Lung microvascular endothelial cell (primary cell): ENCODE results near the gene VILL. TPM values are rescaled to one million over a fixed set of nuclear protein-coding genes. Genes with fewer than 3 reads are reported as not detected.
A peak's percentile ranks its signal among the peaks of the same experiment; 100 is the strongest.

Experiments used
- DNase-seq, 2 donors: peaks; one replicate each; pipeline versions ENCODE4 v3.0.0 to v3.0.0-alpha.2; 2010; ENCODE audit warnings: low read depth in 2 of 2
- total RNA-seq: library from RNA; depleted of rRNA; stranded (reverse); fragments of >200 nt; gene quantifications from 2 replicates; pipeline ENCODE4 v1.2.1, GENCODE V29; 2014

Gene VILL
- total RNA-seq, 1 donor from 2014 or later: 2.8 TPM

DNA sequence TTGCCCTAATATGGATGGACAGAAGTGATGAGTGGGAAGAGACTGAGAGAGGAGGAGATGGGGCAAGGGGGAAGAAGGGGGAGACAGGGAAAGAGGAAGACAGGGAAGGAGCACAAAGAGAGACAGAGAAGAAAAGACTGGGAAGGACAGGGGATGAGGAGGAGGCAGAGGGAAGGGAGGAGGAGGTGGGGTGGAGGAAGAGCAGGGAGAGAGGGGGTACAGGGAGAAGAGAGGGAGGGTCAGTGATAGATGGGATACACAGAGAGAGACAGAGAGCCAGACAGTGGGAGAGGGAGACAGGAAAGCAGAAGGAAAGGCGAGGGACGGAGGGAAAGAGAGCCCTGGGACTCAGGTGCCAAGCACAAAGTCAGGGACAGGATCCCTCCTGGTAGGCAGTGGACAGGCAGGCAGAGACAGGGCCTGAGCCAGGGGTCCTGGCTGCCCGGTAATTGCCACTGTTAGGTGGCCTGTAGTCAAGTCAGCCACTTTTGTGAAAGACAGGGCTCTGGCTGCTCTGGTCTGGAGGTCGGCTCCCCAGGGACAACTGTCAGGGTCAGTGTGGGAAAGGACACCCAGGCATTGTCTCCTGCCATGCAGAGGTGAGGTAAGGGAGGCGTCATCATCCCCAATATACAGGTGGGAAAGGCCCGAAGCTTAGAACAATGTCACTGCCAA is 9.8 kb downstream of the VILL start:
- DNase-seq: no peak

DNA sequence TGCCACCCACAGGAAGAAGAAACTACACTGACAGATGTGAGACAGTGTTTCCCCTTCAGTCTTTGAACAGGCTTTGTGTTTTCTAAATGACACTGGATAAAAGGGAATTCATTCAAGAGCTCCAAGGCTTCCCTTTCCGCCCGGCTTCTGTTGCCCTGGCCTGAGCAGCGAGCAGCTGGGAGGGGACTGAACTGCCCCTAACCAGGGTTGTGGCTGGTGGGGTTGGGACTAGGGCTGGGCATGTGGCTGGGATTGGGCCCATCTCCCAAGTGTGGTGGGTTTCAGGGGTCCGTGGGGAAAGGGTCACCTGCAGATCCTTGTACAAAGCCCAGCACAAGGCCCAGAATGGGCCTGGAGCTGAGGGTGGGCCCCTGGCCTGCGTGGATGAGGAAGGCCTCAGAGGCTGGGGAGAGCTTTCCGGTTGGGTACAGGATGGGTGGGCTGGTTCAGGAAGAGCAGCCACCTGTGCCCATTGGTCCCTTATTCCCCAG is 10.4 kb downstream of the VILL start:
- no peak for DNase-seq

DNA sequence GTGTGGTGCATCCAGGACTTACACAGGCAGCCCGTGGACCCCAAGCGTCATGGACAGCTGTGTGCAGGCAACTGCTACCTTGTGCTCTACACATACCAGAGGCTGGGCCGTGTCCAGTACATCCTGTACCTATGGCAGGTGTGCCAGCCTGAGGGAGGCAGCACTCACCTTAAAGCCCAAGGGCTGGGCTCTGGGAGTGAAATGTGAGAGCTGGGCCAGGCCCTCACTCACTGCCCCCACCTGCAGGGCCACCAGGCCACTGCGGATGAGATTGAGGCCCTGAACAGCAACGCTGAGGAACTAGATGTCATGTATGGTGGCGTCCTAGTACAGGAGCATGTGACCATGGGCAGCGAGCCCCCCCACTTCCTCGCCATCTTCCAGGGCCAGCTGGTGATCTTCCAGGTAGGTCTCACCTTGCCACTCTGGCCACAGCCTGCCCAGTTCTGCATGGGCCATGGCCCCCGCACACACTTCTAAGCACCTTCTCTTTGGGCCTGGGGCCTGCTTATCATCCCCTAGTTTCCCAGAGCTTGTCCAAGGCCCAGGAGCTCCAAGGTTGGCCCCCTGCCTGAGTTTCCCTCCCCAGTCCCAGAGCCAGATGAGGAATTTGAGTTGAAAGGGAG is 11.0 kb downstream of the VILL start:
- DNase-seq: no peak

DNA sequence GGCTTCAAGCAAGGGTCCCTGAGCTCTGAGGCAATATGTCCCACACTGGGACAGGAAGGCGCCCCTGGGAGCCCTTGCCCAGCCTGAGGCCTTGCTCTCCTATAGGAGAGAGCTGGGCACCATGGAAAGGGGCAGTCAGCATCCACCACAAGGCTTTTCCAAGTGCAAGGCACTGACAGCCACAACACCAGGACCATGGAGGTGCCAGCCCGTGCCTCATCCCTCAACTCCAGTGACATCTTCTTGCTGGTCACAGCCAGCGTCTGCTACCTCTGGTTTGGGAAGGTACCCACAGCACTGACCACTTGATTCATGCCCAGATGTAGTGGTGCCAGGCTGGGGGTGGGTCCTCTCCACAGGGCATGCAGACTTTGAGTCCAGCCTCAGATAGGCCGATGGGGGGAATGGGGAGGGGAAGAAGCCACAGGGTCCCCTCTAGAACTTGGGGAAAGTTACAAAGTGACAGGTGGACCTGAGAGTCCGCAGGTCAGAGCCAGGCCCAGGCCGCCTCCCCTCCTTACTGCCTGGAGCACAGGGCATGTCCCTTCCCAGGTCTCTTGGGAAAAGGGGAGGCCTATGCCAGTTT is 11.8 kb downstream of the VILL start:
- DNase-seq: no peak

DNA sequence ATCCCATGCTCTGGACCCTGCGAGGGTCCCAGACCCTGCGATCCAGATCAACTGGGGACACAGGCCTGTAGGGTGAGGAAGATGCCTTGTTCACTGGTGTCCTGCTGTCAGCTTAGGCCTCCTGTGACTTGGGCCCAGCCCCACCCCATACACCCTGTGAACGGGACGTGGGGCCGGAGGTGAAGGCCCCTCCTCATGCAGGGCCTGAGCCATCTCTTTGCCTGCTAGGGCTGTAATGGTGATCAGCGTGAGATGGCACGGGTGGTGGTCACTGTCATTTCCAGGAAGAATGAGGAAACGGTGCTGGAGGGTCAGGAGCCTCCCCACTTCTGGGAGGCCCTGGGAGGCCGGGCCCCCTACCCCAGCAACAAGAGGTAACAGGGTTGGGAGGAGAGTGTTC is 12.4 kb downstream of the VILL start:
- no peak for DNase-seq

DNA sequence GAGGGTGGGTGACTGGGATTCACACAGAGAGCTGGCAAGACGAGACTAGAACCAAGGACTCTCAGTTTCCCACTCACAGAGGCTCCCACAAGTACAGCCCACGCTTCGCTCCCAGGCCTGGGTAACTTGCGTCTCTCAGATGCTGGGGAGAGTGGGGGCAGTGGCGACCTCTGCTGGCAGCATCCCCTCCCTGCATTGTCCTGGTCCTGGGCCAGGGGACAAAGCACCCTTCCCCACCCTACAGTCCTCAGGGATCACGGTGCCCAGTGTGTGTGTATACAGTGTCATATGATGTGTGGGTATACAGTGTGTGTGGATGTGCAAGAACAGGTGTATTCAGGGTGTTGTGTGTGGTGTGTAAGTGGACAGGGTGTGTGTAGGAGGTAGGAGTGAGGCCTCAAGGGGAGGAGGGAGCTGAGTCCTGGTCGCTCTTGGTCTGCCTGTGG is 12.8 kb downstream of the VILL start:
- peak; percentile 46 to 64 for DNase-seq

DNA sequence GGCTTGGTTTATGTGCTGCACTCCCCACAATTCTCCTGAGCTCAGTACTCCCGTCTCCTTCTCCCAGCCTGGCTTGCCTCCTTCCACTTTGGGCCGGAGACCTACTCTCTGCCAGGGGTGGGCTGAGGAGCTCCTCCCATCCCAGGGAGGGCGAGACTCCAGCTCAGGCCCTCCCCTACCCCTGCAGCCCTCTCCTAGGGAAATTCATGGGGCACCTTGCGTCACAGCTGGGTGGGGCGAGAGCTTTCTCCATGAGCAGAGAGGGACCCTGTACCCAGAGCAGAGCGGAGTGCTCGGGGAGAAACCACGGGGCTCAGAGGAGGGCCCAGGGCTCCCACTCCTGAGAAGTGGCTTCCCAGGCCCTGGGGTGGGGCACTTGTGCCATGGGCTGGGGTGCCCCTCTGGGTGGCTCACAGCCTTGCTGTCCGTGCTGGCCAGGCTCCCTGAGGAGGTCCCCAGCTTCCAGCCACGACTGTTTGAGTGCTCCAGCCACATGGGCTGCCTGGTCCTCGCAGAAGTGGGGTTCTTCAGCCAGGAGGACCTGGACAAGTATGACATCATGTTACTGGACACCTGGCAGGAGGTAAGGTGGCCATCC is 13.3 kb downstream of the VILL start:
- DNase-seq: no peak

DNA sequence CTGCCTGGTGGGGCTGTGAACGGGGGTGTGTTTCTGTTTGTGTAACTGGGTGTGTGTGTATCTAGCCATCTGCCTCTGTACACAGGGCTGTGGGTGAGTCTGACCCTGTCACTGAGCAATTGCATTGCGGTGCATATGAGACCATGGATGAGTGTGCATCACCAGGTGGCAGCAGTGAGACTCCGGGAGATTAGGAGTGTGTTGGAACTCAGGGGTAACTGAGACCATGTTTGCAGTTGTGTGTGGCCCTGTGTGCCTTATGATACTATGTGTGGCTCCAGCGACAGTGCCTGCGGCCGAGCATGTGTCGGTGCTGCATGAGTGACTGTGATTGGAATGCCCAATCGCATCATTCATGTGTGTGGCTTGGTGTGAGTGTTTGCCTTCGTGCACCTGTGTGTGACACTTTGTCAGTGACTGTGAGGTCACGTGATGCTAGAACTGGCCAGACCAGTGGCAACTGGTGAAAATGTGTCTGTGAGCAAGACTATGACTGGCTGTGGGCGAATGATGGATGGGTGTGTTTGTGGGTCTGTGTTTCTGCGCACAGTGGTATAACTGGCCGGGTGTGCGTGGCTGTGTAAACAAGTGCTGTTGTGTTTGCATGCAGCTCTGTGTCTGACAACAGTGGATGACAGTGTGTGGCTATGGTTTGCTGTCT is 14.0 kb downstream of the VILL start:
- peak; percentile 63 to 81 for DNase-seq

DNA sequence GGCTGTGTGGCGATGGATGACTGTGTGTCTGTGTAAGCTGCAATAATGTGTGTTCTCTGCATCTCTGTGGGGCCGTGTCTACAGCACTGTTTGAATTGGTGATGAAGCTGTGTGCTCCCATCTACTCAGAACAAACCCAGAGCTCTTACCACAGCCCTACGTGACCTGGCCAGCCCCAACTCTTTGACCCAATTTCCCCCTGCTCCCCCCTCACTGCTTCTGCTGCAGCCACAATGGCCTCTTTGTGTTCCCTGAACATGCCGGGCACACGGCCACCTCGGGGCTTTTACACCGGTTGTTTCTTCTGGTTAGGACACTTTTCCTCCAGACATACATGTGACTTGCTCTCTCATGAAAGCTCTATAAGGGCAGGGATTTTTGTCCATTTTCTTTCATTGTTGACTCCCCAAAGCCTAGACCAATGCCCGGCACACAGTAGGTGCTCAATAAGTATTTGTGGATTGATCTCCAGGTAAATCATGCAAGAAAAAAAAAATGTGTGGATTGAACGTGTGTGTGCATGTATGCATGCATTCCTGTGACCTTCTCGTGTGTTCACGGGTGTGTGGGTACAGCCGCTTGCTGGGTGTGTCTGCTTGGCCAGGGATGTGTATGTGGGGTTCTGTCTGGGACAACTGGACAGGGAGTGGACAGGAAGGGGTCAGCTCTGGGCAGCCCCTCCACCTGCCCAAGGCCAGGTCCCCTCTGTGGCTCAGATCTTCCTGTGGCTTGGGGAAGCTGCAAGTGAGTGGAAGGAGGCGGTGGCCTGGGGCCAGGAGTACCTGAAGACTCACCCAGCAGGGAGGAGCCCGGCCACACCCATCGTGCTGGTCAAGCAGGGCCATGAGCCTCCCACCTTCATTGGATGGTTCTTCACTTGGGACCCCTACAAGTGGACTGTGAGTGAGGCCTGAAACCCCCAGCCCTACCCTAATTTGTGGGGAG is 14.8 kb downstream of the VILL start:
- no peak for DNase-seq

DNA sequence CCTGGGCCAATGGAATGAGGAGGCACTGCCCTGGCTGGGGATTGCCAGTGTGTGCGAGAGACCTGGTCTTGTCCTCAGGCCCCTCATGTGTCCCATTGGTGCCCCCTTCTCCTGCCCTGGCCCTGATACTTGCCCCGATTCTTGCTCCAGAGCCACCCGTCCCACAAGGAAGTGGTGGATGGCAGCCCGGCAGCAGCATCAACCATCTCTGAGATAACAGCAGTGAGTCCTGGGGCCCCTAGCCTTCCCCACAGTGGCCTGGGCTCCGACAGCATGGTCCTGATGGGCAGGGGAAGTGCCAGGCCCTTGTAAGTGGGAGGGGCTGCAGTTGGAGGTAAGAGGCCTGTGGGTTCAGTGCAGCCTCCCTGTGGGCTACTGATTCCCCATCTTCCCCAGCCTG is 15.4 kb downstream of the VILL start:
- no peak for DNase-seq

DNA sequence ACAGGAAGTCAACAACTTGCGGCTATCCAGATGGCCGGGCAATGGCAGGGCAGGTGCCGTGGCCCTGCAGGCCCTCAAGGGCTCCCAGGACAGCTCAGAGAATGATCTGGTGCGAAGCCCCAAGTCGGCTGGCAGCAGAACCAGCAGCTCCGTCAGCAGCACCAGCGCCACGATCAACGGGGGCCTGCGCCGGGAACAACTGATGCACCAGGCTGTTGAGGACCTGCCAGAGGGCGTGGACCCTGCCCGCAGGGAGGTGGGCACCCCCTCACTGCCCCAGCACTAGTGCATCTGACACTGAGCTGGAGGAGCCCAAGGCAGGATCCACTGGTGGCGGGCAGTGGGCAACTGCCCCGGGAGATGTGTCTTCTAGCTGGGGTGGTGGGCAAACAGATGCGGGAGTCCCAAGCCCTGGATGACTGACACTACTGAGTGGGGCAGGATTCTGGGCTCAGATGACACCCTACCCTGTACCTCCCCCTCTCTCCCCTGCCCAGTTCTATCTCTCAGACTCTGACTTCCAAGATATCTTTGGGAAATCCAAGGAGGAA is 15.9 kb downstream of the VILL start:
- DNase-seq: no peak

DNA sequence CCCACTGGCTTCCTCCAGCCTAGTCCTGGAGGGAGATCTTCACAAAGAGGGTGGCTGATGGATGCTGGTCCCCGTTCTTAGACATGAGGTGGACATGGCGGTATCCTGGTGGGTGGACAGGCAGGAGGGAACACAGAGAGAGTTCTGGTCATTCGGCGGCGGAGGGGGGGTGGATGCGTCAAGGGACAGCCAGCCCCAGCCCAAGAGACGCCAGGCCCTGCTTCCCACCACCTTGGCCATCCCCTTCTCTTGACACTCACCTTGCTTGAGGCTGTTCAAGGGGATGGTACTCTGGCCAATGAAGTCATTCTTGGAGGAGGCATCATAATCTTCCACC is 17.1 kb downstream of the VILL start:
- DNase-seq: no peak

DNA sequence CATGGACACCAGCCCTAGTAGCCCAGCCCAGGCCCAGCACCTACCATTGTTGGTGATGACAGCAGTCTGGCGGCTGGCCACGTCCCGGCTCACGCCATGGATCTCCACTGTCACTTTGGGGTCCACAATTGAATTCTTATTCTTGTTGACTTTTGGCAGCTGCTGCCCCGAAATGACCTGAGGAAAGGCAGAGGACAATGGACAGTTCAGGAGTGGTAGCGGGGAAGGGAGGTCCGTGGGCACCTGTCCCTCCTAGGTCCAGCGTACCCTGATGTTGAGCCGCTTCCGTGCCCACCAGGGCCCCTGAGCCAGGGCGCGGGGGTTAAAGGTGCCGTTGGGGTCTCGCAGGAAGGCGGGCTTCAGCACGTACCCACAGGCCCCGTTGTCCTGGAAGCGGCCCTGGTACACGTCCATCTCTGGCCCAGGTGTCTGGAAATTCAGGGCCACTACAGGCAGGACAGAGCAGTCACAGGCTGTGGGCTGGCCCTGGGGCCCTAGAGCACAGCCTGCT is 17.7 kb downstream of the VILL start:
- DNase-seq: no peak

DNA sequence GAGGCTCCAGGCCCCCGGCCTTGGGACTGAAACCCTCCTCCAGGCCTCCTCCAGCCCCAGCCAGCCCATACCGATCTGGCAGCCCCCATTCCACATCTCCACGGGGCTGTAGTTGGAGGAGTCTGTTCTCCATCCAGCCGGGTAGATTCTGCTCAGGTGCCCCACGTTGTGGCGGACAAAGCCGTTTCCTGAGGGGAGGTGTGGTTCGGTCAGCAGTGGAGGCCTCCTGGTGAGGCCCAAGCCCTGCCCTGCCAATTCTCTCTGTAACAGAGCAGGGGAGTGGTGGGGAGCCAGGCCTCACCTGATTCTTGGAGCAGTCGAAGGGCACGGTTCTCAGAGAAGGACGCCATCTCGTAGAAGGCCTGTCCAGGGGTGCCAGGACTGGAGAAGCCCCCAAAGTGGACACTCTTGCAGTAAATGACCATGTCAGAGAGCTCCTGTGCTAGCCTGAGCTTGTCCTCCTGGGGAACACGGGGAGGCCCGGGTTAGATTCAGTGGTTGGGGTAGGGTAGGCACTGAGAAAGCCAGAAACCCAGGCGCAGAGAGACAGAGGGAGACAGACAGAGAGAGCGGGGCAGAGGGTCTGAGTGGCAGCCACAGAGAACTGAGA is 18.5 kb downstream of the VILL start:
- no peak for DNase-seq

DNA sequence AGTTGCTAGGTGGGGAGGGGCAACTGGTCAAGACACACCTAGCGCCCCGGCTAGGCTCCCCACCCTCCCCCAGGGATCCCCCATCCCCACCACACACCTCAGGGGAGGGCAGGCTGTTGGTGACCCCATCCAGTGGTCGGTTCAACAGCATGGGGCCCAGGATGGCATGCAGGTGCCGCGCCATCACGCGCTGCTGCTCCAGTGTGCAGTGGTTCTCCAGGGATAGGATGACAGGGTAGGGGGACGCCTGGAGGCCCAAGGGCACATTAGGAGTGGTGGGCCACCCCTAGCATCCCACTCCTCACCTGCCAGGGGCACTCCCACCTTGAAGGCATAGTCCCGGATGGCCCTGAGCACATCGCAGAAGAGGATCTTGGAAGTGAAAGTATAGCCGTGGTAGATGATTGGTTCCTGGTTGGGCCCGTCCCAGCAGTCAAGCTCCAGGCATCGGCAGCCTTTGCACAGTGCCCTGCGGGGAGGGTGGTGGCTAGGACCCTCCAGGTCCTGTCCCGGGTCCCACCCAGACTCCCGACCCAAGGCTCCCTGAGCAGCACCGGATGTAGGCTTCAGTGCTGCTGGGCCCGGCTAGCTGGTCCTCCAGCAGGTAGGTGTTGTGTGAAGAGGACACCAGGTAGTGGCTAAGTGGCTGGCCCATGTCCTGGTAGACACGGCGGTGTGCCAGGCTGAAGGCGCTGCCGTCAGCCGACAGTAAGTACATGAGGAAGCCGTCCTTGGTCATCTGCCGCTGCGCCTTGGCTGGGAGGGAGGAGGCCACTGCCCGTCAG is 19.4 kb downstream of the VILL start:
- DNase-seq: no peak

DNA sequence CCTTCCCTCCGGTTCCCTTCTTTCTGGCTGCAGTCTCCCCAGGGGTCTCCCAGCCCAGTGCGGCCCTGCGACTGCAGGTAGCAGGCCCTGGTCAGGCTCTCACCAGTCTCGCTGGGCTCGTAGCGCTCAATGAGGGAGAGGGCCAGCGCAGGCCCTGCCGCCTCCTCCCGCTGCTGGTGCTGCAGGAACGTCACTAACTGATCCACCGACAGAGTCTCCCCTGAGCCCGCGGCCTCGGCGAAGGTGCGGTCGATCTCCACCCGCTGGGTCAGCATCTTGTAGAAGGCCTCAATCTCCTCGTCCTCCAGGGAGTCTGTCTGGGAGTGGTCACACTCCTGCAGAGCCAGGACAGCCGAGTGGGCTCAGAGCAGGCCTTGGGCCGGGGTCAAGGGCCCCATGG is 20.5 kb downstream of the VILL start:
- no peak for DNase-seq

DNA sequence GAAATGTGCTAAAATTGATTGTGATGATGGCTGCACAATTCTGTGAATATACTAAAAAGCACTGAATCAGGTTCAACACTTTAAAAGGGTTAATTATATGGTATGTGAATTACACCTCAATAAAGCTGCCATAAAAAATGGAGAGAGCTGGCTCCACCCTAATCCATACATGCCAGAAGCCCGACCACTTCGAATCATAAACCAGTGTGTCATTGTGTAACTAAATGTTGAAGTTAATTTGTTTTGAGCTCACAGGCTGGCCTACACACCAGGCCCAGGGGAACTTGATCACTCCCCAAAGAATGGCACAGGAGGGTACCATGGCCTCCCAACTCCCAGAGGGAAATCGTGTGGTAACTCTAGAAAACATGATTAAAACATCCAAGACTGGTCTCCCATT is 24.9 kb downstream of the VILL start:
- no peak for DNase-seq

DNA sequence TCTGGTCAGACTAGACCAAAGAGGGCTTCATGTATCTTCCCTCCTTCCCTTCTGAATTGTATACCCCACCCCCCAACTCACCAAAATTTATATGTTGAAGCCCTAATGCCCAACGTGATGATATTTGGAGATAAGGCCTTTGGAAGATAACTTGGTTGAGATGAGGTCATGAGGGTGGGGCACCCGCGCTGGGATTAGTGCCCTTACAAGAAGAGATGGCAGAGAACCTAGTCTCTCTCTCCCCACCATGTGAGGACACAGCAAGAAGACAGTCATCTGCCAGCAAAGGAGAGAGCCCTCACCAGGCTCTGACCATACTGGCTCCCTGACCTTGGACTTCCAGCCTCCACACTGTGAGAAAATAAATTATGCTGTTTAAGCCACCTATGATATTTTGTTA is 25.4 kb downstream of the VILL start:
- DNase-seq: no peak

DNA sequence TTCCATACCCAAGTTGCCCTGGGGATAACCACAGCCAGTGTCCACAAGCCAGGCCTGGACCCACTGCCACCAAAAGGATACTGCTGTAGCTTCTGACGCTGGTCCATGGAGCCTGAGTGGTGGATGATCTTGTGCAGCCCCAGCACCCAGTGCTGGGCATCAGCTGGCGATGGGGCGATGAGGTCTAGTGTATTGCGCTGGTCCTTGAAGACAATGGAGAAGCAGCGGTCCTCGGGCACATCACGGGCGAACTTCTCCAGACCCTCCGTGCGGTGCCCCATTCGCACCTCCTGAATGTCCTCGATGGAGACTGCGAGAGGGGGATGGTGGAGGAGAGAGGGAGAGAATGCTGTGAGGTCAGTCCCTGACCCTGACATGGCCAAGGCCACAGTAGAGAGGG is 25.8 kb downstream of the VILL start:
- DNase-seq: no peak
